A549 (cell line): ENCODE data around the gene SYNDIG1L. TPM values are rescaled to one million over a fixed set of nuclear protein-coding genes. Genes with fewer than 3 reads are reported as not detected.

Experiments
- ATAC-seq, 2 experiments: fragments of 200-7000 bp in 1 of 2; fragments of >200 bp in 1 of 2; cut with Nextera tagmentation in 1 of 2; cut with Tn5 transposase in 1 of 2; 3 replicates each; pipeline versions ENCODE4 v1.8.0 to v1.9.1; 2018 to 2020; ENCODE audit warnings: mild to moderate bottlenecking in 1 of 2, moderate library complexity in 1 of 2
- CTCF ChIA-PET: fragments of 300-600 bp; sonication (Branson Sonifier 250); formaldehyde crosslinking; extraction: SDS; loops from one replicate; lab custom pipeline; 2021; ENCODE audit warnings: antibody characterized with exemption, inconsistent platforms; lab: Yijun Ruan, JAX
- POLR2A ChIA-PET: fragments of 350-600 bp; formaldehyde crosslinking; extraction: SDS; loops from one replicate; lab custom pipeline; 2021; ENCODE audit warnings: antibody characterized with exemption, inconsistent platforms; lab: Yijun Ruan, JAX
- DNase-seq, 2 experiments: peaks; one replicate each; pipeline versions ENCODE4 v3.0.0 to v3.0.0-alpha.2; 2011 to 2016; ENCODE audit warnings: low read depth in 1 of 2, low spot score in 1 of 2
- FAIRE-seq: peaks from 2 replicates; lab custom pipeline; 2011; peaks lifted over from hg19 to GRCh38; lab: Jason Lieb, UNC
- H3K27ac ChIP-seq, 2 experiments: fragments of >200 bp; sonication (Bioruptor Twin); formaldehyde crosslinking; 3 replicates each; pipeline ENCODE4 v1.5.1; 2016 to 2017
- H3K4me1 ChIP-seq: fragments of >200 bp; sonication (Bioruptor Twin); formaldehyde crosslinking; 3 replicates; pipeline ENCODE4 v1.6.1; 2016
- H3K4me2 ChIP-seq: fragments of >200 bp; sonication (Bioruptor Twin); formaldehyde crosslinking; 3 replicates; pipeline ENCODE4 v1.6.1; 2016
- H3K4me3 ChIP-seq: fragments of >200 bp; sonication (Bioruptor Twin); formaldehyde crosslinking; 3 replicates; pipeline ENCODE4 v1.5.1; 2016
- H3K9me3 ChIP-seq: fragments of >200 bp; sonication (Bioruptor Twin); formaldehyde crosslinking; 3 replicates; pipeline ENCODE4 v1.6.1; 2016
- CBX2 ChIP-seq: fragments of 200-600 bp; sonication (generic); IDR thresholded peaks from 2 replicates; pipeline ENCODE4 v1.6.1; 2016; ENCODE audit warnings: low read depth, mild to moderate bottlenecking, borderline replicate concordance
- EHMT2 ChIP-seq: fragments of 200-600 bp; sonication (generic); IDR thresholded peaks from 2 replicates; pipeline ENCODE4 v1.6.1; 2016; ENCODE audit warnings: antibody characterized with exemption, low read depth, mild to moderate bottlenecking, moderate library complexity
- ESRRA ChIP-seq: fragments of 150-350 bp; IDR thresholded peaks from 2 replicates; pipeline ENCODE4 v1.6.1; 2014; ENCODE audit warnings: mild to moderate bottlenecking, low read length, borderline replicate concordance
- FOSB ChIP-seq: fragments of 250-450 bp; sonication (Bioruptor Pico); IDR thresholded peaks from 2 replicates; pipeline ENCODE4 v1.5.0; 2020; ENCODE audit warnings: mild to moderate bottlenecking, moderate library complexity
- FOSL2 ChIP-seq, 2 experiments: fragments of 450-650 bp in 1 of 2; fragments of >200 bp in 1 of 2; sonication (Bioruptor Twin) in 1 of 2; formaldehyde crosslinking; IDR thresholded peaks; 2 replicates each; pipeline versions ENCODE4 v1.5.0 to v1.6.1; 2016 to 2020; ENCODE audit warnings: mild to moderate bottlenecking in 1 of 2, moderate library complexity in 1 of 2
- FOXS1 ChIP-seq: fragments of 250-450 bp; sonication (Bioruptor Pico); IDR thresholded peaks from 2 replicates; pipeline ENCODE4 v1.5.0; 2020; ENCODE audit warnings: mild to moderate bottlenecking, moderate library complexity
- HOXA7 ChIP-seq: fragments of 250-450 bp; sonication (Bioruptor Pico); IDR thresholded peaks from 2 replicates; pipeline ENCODE4 v1.5.0; 2020; ENCODE audit warnings: mild to moderate bottlenecking, moderate library complexity
- HOXB13 ChIP-seq: fragments of 250-450 bp; sonication (Bioruptor Pico); IDR thresholded peaks from 2 replicates; pipeline ENCODE4 v1.5.0; 2020; ENCODE audit warnings: low read depth, mild to moderate bottlenecking, moderate library complexity
- HOXB5 ChIP-seq: fragments of 250-450 bp; sonication (Bioruptor Pico); IDR thresholded peaks from 2 replicates; pipeline ENCODE4 v1.5.0; 2020; ENCODE audit warnings: mild to moderate bottlenecking, moderate library complexity
- JUNB ChIP-seq: fragments of >200 bp; sonication (Bioruptor Twin); formaldehyde crosslinking; IDR thresholded peaks from 2 replicates; pipeline ENCODE4 v1.6.1; 2016
- KDM5A ChIP-seq: fragments of 200-600 bp; sonication (generic); IDR thresholded peaks from 2 replicates; pipeline ENCODE4 v1.6.1; 2016; ENCODE audit warnings: antibody characterized with exemption, mild to moderate bottlenecking
- MAZ ChIP-seq: fragments of 150-350 bp; IDR thresholded peaks from 2 replicates; pipeline ENCODE4 v1.6.1; 2014; ENCODE audit warnings: antibody characterized with exemption, low read depth, low read length, borderline replicate concordance
- NFE2L2 ChIP-seq: fragments of 150-350 bp; conservative IDR thresholded peaks from 2 replicates; pipeline ENCODE4 v1.6.1; 2014; ENCODE audit warnings: low read length
- NPAS2 ChIP-seq: fragments of 250-450 bp; sonication (Bioruptor Pico); IDR thresholded peaks from 2 replicates; pipeline ENCODE4 v1.8.0; 2022; ENCODE audit warnings: mild to moderate bottlenecking, moderate library complexity, borderline replicate concordance
- NR3C1 ChIP-seq: fragments of >200 bp; sonication (Bioruptor Twin); formaldehyde crosslinking; IDR thresholded peaks from 3 replicates; pipeline ENCODE4 v1.6.1; 2017
- PHF8 ChIP-seq: fragments of 200-600 bp; sonication (generic); IDR thresholded peaks from 2 replicates; pipeline ENCODE4 v1.6.1; 2016; ENCODE audit warnings: low read depth, mild to moderate bottlenecking, antibody characterized with exemption, moderate library complexity, borderline replicate concordance
- POLR2A ChIP-seq: IDR thresholded peaks from 2 replicates; pipeline ENCODE4 v1.6.1; 2012; ENCODE audit warnings: mild to moderate bottlenecking, low read length
- POLR2AphosphoS2 ChIP-seq: conservative IDR thresholded peaks from 2 replicates; pipeline ENCODE4 v1.6.1; 2012; ENCODE audit warnings: low read length, improper control_type of control experiment, inconsistent platforms
- RCOR1 ChIP-seq: fragments of 150-350 bp; IDR thresholded peaks from 2 replicates; pipeline ENCODE4 v1.6.1; 2014; ENCODE audit warnings: antibody characterized with exemption, low read length, low read depth
- RNF2 ChIP-seq: fragments of 200-600 bp; sonication (generic); IDR thresholded peaks from 2 replicates; pipeline ENCODE4 v1.6.1; 2016; ENCODE audit warnings: low read depth, mild to moderate bottlenecking, antibody characterized with exemption, moderate library complexity, borderline replicate concordance
- SREBF2 ChIP-seq: fragments of 450-650 bp; IDR thresholded peaks from 2 replicates; pipeline ENCODE4 v1.6.1; 2014; ENCODE audit warnings: mild to moderate bottlenecking, moderate library complexity
- TFCP2L1 ChIP-seq: fragments of 250-450 bp; sonication (Bioruptor Pico); IDR thresholded peaks from 2 replicates; pipeline ENCODE4 v1.5.0; 2021; ENCODE audit warnings: mild to moderate bottlenecking
- TP53 ChIP-seq: fragments of 250-450 bp; sonication (Bioruptor Pico); IDR thresholded peaks from 2 replicates; pipeline ENCODE4 v1.5.0; 2021; ENCODE audit warnings: mild to moderate bottlenecking, moderate library complexity
- ZFP36 ChIP-seq: fragments of 450-650 bp; IDR thresholded peaks from 2 replicates; pipeline ENCODE4 v1.6.1; 2014; ENCODE audit warnings: borderline replicate concordance; ENCODE audit not compliant: partially characterized antibody
- ZNF302 ChIP-seq: fragments of 250-450 bp; sonication (Bioruptor Pico); IDR thresholded peaks from 2 replicates; pipeline ENCODE4 v1.9.0; 2021; ENCODE audit warnings: inconsistent platforms, mild to moderate bottlenecking, moderate library complexity
- ZSCAN20 ChIP-seq: fragments of 250-450 bp; sonication (Bioruptor Pico); IDR thresholded peaks from 2 replicates; pipeline ENCODE4 v1.8.0; 2022; ENCODE audit warnings: mild to moderate bottlenecking, moderate library complexity
- WGBS: methylation state at CpG from one replicate; pipeline ENCODE4 v1.1.6; 2017; ENCODE audit errors: missing lambda C conversion rate; 5-methylcytosine and 5-hydroxymethylcytosine counted together
- polyA plus RNA-seq, 4 experiments: library from polyadenylated mRNA; depleted of rRNA in 3 of 4; stranded (reverse); fragments of >200 nt; fragmentation: RNase III in 1 of 4; extraction: RNeasy Plus Mini Kit Qiagen cat#74134 plus additional on column Dnase treatment in 1 of 4; gene quantifications; 2 replicates in 3 of 4; 3 replicates in 1 of 4; pipeline ENCODE4 v1.2.3, GENCODE V29; 2011 to 2017
- TF ChIP-seq, protein P1 (sequence below): fragments of 200-600 bp; sonication (generic); IDR thresholded peaks from 2 replicates; pipeline ENCODE4 v1.6.1; 2016; ENCODE audit warnings: antibody characterized with exemption, mild to moderate bottlenecking, moderate library complexity
- TF ChIP-seq, protein P2 (sequence below): fragments of >200 bp; sonication (Bioruptor Twin); formaldehyde crosslinking; IDR thresholded peaks from 2 replicates; pipeline ENCODE4 v1.6.1; 2016
- TF ChIP-seq, protein P3 (sequence below): IDR thresholded peaks from 2 replicates; pipeline ENCODE4 v1.6.1; 2012; ENCODE audit warnings: low read depth, borderline replicate concordance

SYNDIG1L gene
- polyA plus RNA-seq, 2 of the 4 experiments (the other 2 are of a cell fraction) = not detected

DNA sequence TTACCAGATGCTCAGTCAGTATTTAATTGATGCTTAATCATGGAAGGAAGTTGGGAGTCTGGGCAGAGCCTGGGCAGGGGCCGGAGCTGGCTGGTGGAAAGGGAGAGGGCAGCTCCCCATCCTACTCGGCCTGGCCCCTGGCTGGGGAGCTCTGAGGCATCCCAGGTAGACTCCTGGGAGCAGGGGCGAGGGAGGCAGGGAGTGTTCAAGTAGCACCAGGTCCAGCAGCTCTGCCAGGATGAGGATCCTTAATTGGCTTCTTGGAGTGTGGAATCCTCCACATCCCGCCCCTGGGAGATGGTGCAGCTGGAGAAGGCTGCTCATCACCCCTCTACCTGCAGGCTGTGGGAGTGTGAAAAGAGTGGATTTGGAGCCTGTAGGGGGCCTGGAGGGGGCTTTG is 30.9 kb downstream of the SYNDIG1L start:
- POLR2A ChIA-PET = no interaction called here
- Histone ChIP-seq H3K27ac (no peak overlapping the region), H3K4me1 (no peaks in the 10 kb centered on the region), H3K4me3 (no peak overlapping the region), H3K4me2 (no peak overlapping the region), H3K9me3 (no peaks in the 10 kb centered on the region)
- DNase-seq (no peak), ATAC-seq (no peak; a peak in 1 of 6 replicates), FAIRE-seq (no peak)
- CTCF ChIA-PET = interaction anchor here (1.4 to 1.6 kb wide), 2 partner anchors 16 to 24 kb away, joined by 3 to 4 read pairs; no protein-coding TSS in a partner anchor
- no peak for TF ChIP-seq HOXA7
- TF ChIP-seq ZFP36 = no peak
- no peak for TF ChIP-seq NFE2L2
- TF ChIP-seq NPAS2 = no peak
- no peak for TF ChIP-seq TP53 (CRISPR knock-in tag)
- no peak for TF ChIP-seq FOSL2 (IDR thresholded peaks at IDR 0.05)
- no peak for TF ChIP-seq FOSL2 (CRISPR knock-in tag; IDR thresholded peaks at IDR 0.05)
- no peak for TF ChIP-seq RCOR1
- TF ChIP-seq ZSCAN20 (CRISPR knock-in tag) = no peak
- no peak for TF ChIP-seq HOXB13 (CRISPR knock-in tag)
- no peak for TF ChIP-seq SREBF2
- TF ChIP-seq RNF2 = no peak
- TF ChIP-seq EHMT2 = no peak
- no peak for TF ChIP-seq MAZ
- 19% methylated on average over 4 of the region's 4 CpGs for WGBS

DNA sequence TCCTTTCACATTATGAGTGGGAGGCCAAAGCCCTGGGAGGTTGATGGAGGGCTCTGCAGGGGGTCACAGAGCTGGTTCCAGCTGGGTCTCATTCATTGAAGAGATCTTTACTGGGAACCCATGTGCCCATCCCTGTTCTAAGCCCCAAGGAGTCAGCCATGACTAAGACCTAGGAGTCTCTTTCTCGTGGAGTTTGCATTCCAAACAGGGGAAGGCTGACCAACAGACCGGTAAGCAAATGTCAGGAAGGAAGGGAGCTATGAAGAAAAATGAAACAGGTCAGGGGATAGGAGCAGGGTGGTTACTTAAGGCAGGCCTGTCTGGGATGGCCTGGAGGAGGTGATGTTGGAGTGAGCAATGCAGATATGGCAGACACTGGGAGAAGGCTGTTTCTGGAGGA is 31.5 kb downstream of the SYNDIG1L start:
- FAIRE-seq = no peak
- DNase-seq = no peak
- POLR2A ChIA-PET = no interaction called here
- CTCF ChIA-PET = interaction anchor here (1.4 to 1.6 kb wide), 2 partner anchors 17 to 24 kb away, joined by 3 to 4 read pairs; no protein-coding TSS in a partner anchor
- 17% methylated on average over 2 of the region's 2 CpGs for WGBS
- Histone ChIP-seq H3K27ac (no peak overlapping the region), H3K4me1 (no peaks in the 10 kb centered on the region), H3K4me3 (no peak overlapping the region), H3K9me3 (no peaks in the 10 kb centered on the region), H3K4me2 (no peak overlapping the region)
- peak in 1 of 2 experiments; percentile 43; a peak in 2 of 6 replicates for ATAC-seq
- TF ChIP-seq SREBF2 (no peak), PHF8 (no peak), HOXB5 (CRISPR knock-in tag) (no peak), TFCP2L1 (no peak), FOXS1 (CRISPR knock-in tag) (no peak), POLR2A (no peak), ESRRA (no peak), CBX2 (no peak), NR3C1 (no peak), KDM5A (no peak), JUNB (no peak), RNF2 (no peak), TP53 (CRISPR knock-in tag) (no peak), FOSB (CRISPR knock-in tag) (no peak), POLR2AphosphoS2 (no peak), ZNF302 (CRISPR knock-in tag) (no peak)
- TF ChIP-seq, protein P1, sequence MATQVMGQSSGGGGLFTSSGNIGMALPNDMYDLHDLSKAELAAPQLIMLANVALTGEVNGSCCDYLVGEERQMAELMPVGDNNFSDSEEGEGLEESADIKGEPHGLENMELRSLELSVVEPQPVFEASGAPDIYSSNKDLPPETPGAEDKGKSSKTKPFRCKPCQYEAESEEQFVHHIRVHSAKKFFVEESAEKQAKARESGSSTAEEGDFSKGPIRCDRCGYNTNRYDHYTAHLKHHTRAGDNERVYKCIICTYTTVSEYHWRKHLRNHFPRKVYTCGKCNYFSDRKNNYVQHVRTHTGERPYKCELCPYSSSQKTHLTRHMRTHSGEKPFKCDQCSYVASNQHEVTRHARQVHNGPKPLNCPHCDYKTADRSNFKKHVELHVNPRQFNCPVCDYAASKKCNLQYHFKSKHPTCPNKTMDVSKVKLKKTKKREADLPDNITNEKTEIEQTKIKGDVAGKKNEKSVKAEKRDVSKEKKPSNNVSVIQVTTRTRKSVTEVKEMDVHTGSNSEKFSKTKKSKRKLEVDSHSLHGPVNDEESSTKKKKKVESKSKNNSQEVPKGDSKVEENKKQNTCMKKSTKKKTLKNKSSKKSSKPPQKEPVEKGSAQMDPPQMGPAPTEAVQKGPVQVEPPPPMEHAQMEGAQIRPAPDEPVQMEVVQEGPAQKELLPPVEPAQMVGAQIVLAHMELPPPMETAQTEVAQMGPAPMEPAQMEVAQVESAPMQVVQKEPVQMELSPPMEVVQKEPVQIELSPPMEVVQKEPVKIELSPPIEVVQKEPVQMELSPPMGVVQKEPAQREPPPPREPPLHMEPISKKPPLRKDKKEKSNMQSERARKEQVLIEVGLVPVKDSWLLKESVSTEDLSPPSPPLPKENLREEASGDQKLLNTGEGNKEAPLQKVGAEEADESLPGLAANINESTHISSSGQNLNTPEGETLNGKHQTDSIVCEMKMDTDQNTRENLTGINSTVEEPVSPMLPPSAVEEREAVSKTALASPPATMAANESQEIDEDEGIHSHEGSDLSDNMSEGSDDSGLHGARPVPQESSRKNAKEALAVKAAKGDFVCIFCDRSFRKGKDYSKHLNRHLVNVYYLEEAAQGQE = no peak
- TF ChIP-seq, protein P2, sequence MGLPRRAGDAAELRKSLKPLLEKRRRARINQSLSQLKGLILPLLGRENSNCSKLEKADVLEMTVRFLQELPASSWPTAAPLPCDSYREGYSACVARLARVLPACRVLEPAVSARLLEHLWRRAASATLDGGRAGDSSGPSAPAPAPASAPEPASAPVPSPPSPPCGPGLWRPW = no peak
- TF ChIP-seq, protein P3, sequence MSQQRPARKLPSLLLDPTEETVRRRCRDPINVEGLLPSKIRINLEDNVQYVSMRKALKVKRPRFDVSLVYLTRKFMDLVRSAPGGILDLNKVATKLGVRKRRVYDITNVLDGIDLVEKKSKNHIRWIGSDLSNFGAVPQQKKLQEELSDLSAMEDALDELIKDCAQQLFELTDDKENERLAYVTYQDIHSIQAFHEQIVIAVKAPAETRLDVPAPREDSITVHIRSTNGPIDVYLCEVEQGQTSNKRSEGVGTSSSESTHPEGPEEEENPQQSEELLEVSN = no peak
